GM19043 (cell line): Measurements from ENCODE around the gene MSTN.
"Not testable (repeated sequence)": the region's sequence is repeated elsewhere in the genome, so short reads cannot be mapped to it uniquely, and the experiment has no call there.

Source experiments
- ATAC-seq: cut with Tn5 transposase; IDR thresholded peaks from one replicate; pipeline ENCODE4 v1.9.1; 2021; ENCODE audit warnings: low read depth; ENCODE audit not compliant: unreplicated experiment

The MSTN gene

DNA sequence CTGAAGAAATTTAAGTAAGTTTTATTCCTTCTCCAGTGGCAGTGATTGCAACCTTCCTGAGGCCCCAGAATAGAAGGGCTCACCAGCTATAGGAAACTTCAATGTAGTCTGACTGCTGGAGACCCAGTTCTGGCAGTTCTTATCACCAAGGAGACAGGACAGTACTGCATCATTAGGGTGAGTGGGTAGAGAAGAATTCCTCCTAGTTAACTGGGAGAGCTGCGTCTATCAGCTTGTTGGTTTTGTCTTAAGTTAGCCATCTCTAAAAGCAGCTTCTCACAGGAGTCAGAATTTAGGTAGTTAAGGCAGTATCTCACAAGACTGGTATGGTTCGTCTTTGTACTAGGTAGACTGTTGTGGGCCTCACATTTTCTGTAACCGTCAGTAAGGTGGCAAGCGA is 3.3 kb upstream of the MSTN start:
- no peak for ATAC-seq

DNA sequence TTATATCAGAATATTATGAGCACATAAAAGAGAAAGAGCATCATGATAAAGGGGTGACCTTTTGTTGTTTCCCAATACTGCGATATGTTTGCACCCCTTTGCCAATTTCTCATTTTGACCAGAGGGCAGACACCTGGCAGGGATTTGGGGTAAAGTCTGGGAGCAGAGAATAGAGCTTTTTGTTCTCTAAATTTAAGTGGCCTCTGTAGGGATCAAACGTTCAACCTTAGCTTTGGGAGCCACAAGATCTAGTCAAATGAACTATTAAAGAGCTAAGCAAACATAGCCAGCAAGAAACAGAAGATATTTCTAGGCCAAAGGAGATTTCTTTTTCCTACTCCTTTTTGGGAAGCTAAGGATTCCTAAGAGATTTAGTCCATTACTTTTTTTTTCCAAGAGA is 1.1 kb upstream of the MSTN start:
- no peak for ATAC-seq

DNA sequence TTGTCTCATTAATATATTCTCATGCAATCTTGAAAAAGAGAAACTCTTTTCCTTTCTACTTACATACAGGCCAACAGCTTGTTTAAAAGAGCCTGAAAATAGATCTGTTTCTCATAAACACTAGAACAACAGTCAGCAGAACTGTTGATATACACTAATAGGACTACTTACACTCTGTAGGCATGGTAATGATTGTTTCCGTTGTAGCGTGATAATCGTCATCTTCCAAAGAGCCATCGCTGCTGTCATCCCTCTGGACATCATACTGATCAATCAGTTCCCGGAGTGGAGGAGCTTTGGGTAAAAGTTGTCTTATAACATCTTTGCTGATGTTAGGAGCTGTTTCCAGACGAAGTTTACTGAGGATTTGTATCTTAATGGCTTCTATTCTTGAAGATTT is 476 bp downstream of the MSTN start:
- ATAC-seq = no peak

DNA sequence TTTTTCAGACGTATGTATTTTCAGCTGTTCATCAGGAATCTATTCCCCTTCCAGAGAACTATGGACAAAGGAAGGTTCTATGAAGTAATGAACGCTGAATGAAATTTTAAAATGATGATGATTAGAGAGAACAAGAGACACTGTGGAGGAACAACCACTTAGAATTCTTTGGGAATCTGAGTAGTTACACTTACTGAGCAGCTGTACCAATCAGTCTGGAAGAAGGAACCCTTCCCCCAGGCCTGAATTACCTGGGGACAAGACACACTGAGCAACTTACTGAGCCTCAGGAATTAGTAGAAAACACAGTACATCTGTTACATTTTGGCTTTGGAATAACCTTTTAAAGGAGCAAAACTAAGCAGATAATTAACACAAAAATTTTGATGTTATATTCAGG is 1.9 kb downstream of the MSTN start:
- no peak for ATAC-seq

DNA sequence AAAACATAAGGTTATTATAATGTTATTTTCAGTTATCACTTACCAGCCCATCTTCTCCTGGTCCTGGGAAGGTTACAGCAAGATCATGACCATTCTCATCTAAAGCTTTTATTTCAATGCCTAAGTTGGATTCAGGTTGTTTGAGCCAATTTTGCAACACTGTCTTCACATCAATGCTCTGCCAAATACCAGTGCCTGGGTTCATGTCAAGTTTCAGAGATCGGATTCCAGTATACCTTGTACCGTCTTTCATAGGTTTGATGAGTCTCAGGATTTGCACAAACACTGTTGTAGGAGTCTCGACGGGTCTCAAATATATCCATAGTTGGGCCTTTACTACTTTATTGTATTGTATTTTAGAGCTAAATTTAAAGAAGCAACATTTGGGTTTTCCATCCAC is 2.5 kb downstream of the MSTN start:
- no peak for ATAC-seq

DNA sequence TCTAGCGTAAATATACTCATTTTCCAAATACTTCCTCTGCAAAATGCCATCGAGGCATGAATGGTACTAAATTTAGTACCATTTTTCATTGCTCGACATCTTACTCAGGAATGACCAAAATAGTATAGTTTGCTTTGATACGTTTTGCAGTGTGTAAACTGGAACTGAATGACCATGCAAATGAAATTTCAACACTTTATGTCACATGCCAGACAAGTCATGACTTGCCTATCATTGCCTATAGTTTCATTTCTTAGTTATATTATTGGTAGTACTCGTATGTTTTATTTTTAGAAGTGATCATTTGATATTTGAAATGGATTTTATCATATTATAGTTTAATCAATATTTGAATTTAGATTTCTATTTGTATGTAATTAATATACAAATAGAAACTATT is 9.1 kb downstream of the MSTN start:
- ATAC-seq = no peak

DNA sequence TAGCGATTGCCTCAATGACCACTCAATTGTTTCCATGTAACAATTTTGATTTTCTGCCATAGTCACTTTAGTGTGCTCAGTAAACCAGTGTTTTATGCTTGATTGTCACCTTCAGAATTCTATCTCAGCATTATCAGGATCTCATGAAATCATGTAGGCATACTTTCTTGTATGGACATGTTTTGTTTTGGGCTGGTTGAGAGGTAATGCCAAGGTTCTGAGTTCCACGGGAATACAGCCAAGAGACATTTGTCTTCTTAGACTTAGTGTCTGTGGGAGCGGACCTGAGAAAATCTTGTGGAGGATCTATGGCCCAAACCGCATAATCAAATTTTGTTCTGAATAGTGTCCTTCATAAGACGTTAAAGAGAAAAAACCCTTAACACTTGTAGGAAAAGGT is 10.2 kb downstream of the MSTN start:
- no peak for ATAC-seq

DNA sequence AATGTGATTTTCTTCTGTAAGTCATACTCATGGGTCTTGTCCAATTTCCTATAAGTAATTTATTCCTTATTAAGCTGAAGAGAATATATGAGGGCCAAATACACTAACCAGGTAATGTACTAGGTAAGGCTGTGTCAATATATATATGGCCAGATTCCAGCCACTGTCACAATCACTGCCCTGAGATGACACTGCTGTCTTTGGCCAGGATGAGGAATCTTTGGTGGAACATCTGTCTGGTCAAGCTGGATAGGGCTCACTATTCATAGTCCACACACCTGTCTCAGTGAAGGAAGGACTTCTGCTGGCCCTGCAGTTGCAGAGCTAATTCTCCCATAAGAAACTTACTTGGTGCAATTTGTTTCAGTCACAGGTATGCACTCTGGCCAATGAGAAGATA is 11.3 kb downstream of the MSTN start:
- ATAC-seq = no peak

DNA sequence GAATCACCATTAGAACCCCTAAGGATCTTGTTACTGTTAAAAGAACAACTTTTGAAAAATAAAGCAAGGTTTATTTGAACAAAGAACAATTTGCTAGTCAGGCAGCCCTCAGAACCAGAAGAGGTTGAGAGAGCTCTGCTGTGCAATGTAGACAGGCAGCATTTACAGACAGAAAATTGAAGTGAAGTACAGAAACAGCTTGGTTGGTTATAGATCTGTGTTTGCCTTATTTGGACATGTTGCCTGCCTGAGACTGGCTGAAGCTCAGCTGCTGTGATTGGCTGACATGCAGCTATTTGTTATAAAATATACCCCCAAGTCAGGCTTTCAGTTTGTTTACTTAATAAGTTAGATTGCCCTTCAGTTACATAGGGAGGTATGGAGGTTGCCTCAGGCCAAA is 12.5 kb downstream of the MSTN start:
- no peak for ATAC-seq

DNA sequence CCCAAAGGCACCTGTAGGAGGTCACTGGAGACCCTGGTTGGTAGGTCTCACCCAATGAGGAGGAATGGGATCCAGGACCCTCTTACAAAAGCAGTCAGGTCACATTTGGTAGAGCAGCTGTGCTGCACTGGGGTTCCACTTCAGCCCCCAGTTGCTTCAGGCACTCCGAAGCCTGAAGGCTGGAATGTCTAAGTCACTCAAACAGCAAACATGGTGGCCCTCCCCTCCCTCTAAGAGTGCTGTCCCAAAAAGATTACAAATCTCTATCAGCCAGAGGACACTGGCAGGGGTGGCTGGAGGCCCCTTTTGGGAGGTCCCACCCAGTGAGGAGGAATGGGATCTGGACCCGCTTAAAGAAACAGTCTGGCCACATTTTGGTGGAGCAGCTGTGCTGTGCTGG is 17.7 kb downstream of the MSTN start:
- ATAC-seq = no peak

DNA sequence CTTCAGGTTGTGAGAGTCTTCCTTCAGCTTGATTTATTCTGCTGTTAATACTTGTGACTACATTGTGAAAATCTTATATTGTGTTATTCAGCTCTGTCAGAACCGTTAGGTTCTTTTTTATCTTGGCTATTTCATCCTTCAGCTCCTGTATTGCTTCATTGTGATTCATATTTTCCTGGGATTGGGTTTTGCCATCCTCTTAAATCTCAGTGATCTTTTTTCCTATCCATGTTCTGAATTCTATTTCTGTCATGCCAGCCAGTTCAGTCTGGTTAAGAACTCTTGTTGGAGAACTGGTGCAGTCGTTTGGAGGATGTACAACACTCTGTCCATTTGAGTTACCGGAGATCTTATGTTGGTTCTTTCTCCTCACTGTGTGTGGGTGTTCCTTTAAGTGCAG is 19.1 kb downstream of the MSTN start:
- ATAC-seq = no peak

DNA sequence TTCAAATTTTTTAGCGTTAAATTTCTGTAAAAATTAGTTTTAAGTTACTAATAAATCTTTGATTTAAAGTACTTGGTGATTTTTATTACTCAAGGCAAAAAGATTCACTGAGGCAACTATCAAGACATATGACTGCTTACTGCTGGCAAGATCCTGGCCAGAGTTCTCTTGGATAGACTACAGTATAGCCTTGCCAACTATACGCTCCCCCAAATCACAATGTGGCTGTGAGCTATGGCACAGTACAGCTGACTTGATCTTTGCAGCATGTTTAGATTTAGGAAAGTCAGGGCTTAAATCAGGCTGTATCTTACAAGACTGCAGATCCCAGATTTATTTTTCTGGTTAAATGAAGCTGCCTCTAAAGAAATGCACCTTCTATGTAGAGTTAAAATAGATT is 26.5 kb downstream of the MSTN start:
- ATAC-seq = no peak

DNA sequence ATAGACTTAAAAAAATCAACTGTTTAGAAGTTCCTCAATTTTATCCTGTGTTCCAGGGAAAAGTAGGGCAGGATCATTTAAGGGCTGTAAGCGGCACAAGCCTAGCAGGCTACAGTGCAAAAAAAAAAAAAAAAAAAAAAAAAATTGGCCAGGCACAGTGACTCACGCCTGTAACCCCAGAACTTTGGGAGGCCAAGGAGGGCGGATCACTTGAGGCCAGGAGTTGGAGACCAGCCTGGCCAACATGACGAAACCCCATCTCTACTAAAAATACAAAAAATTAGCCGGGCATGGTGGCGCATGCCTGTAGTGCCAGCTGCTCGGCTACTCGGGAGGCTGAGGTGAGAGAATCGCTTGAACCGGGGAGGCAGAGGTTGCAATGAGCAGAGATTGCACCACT is 28.1 kb downstream of the MSTN start:
- not testable (repeated sequence) for ATAC-seq

DNA sequence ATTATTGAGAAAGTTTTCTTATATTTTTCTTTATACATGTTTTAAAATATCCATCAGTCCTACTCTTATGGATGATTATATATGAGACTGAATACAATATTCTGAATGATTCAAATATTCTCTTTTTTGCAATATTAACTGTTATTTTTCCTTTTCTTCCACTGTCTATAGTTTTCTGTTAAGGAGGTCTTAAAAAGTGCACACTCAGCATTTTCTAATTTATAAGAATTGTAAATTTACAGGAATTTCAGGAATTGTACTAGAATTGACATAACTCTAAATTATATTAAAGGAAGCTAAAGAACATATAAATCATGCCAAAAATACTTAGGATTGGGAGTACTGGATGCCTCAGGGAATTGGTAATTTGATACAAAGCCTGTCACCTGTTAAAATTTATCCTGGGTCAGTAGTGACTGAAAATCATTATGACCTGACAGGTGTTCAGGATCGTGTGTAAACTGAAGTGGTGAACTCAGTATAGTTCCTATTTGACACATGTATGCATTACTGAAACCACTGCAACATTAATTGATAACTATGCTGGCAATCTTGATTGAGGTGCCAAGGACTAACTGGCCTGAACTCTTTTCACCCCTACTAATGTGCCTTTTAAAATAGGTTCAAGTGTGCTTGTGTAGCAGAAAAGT is 30.4 kb downstream of the MSTN start:
- no peak for ATAC-seq

DNA sequence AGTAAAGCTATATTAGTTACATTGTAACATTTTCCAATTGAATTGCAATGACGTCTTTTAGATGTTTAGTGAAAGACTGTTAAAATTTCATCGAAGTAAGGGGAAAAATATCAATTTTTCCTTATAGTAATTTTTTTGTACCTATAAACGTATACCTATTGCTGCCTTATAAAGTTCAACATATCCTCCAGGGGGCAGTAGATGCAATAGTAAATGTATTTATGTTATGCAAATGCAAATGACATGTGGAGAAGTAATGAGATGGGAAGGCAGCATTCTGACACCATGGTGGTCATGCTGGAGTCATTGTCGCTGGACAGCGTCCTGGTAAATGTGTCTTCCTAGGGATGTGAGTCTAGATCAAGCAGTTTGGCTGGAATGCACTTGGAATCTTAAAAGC is 38.7 kb downstream of the MSTN start:
- ATAC-seq = peak; percentile 70

DNA sequence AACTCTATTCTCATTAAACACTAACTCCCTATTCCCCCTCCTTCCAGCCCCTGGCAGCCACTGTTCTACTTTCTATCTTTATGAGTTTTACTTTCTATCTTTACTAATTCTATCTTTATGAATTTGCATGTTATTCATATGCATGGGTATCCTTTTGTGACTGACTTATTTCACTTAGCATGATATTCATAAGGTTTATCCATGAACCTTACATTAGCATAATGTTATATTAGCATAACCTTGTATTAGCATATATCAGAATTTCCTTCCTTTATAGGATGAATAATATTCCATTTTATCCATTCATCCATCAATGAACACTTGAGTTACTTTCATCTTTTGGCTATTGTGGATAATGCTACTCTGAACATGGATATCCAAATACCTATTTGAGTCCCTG is 41.8 kb downstream of the MSTN start:
- ATAC-seq = no peak

DNA sequence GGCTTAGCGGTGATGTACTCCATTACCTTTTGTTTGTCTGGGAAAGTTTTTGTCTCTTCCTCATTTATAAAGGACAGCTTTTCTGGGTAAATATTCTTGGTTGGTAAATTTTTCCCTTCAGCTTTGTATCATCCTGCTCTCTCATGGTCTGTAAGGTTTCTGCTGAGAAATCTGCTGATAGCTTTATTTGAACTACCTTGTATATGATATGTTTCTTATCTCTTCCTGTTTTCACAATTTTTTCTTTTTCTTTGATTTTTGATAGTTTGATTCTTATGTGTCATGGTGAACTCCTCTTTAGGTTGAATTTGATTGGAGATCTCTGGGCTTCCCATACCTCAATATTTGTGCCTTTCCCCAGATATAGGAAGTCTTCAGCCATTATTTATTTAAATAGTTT is 44.7 kb downstream of the MSTN start:
- ATAC-seq = no peak

DNA sequence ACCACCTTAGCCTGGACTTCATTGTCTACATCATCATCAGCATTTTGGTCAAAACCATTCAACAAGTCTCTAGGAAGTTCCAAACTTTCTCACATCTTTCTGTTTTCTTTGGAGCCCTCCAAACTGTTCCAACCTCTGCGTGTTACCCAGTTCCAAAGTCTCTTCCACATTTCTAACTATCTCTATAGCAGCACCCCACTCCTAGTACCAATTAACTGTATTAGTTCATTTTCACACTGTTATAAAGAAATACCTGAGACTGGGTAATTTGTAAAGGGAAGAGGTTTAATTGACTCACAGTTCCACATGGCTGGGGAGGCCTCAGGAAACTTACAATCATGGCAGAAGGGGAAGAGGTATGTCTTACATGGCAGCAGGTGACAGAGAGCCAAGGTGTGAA is 46.6 kb downstream of the MSTN start:
- not testable (repeated sequence) for ATAC-seq
